HUDEP-2 (cell line): Measurements from ENCODE around the gene PUS10.
"Not testable (repeated sequence)": the region's sequence is repeated elsewhere in the genome, so short reads cannot be mapped to it uniquely, and the experiment has no call there.

Experiments used
- DNase-seq, 76 experiments: peaks; one replicate each; lab custom pipeline; 2025; ENCODE audit not compliant: unreplicated experiment in 76 of 76; lab: John Stamatoyannopoulos, UW

The PUS10 gene, protein sequence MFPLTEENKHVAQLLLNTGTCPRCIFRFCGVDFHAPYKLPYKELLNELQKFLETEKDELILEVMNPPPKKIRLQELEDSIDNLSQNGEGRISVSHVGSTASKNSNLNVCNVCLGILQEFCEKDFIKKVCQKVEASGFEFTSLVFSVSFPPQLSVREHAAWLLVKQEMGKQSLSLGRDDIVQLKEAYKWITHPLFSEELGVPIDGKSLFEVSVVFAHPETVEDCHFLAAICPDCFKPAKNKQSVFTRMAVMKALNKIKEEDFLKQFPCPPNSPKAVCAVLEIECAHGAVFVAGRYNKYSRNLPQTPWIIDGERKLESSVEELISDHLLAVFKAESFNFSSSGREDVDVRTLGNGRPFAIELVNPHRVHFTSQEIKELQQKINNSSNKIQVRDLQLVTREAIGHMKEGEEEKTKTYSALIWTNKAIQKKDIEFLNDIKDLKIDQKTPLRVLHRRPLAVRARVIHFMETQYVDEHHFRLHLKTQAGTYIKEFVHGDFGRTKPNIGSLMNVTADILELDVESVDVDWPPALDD

DNA sequence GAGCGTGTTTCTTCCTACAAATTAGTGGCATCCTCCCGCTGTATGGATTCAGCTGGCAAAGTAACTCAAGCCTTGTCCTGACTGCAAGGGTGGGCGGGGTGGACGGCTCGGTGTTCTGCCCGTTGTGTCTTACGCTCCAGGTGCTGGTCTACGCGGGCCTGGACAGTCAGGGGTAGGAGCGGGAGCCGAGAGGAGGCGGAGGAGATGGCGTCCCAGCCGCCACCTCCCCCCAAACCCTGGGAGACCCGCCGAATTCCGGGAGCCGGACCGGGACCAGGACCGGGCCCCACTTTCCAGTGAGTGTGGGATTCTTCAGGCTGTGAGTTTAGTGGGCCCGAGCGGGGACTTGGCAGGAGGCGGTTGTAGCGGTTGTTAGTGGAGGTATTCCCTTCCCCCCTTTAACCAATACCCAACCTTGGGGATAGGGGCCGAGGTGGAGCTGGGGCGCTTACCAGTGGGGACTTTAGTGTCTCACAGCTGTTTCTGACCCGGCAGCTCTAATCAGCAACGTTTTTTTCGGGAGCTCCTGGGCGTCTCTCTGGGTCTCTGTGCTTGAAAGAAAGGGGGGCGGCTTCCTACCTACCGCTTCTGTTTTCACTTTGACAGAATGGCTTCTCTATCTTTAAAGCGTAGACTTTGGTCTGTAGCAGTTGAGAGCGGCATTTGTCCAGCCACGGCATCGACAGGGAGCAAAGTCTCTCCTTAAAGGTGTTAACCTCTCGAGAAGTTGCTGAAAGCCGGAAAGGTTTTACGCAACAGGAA is at the start of gene PUS10, which contains the start of gene PEX13:
Gene PUS10, minus strand, starts transcription at position 700 of the 762 bp plus-strand sequence. CDS start 6,365 bp downstream, outside the sequence.
Gene PEX13, plus strand, starts transcription at position 165 of the 762 bp plus-strand sequence. Its CDS starts 40 bp downstream, at position 205.
- peak in 69 of 76 experiments; percentile 3 to 94 (median 65) for DNase-seq

DNA sequence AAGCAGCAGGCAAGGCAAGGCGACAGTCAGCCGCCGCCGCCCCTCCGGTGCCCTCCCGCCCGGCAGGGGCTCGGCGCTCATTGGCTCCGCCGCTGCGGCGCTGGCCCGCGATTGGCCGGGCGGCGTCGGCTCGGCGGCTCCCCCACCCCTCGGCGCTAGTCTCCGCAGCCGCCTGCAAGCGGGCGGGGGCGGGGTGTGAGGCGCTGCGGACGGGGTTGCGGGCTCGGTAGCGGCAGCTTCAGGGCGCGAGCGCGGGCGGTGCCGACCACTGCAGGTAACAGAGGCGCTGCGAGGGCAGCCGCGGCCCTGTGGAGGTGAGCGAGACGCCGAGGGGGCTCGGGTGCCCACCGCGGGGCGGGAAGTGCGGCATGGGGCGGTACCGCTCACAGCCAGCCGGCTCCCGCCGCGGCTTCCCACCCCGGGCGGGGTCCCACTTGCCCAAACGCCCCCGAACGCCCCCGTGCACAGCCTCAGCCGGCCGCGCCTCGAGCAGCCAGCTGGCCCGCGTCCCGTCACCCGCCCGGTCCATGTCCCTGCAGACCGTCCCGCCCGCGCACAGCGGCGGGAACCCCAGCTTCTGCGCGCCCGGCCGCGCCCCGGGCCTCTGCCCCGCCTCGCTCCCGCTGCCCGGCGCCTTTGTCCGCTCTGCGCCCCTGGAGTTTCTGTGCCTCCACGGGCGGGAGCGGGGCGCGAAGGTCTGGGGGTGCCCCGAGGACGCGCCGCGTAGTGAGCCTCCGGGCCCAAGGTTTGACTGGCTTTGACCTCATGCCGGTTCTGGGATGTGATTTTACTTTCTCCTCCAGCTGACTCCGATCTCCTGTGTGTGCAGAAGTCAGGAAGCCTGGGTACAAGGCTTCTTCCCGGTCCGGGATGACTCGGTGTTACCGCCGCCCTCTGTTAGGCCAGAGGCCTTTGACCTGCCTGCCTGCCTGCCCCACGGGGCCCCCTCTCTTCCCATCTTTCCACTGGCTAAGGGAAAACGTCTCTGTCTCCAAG is 48.0 kb upstream of the PUS10 start, which contains the start of gene SANBR:
Gene SANBR, plus strand, starts transcription at position 158 of the 996 bp plus-strand sequence. CDS start 4,480 bp downstream, outside the sequence.
- peak in 73 of 76 experiments; percentile 46 to 89 (median 79) for DNase-seq

DNA sequence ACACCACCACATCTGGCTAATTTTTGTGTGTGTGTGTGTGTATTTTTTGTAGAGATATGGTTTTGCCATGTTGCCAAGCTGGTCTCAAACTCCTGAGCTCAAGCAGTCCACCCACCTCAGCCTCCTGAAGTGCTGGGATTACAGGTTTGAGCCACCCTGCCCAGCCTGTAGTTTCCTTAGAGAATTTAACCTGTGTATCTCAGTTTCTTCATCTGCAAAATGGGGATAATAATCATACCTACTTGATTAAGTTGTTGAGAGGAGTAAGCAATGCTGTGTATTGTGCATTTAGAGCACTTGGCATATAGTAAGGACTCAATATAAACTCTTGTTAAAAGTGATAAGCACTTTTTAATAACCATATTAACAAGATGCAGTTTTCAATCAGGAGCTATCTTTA is 41.3 kb upstream of the PUS10 start:
- DNase-seq: no peak

DNA sequence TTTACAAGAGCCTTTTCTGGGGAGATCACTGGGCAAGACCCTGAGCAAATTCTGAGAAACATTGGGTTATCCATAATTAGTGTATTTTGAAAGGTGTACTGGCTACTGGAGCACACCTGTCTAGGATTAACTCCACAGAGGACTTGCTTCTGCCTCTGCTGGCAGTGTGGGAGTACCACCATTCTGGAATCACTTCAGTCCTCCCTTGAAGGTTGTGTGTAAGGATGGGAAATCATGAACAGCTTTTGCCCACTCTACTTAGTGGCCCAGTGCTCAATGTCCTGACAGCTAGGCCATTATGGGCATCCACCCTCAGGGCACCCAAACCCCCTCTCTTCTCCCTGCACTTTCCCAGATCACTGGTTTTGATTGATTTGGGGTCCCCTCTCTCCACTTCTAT is 39.5 kb upstream of the PUS10 start:
- DNase-seq: no peak

DNA sequence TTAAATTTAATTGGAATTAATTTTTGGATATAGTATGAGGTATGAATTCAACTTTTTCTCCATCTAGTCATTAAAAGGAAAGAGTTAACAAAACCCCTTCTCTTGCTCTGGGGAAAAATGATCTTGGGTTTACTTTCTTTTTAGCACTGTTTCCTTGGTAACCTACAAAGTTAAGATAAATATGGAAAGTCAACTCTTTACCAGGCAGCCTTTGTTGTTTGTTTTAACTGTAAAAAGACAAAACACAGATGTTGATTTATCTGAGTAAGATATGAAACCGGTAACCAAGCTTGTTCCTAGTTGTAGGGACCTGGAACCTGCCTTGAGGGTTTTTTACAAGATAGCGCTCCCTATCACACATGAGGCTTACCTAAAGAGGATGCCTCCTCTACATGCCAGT is 37.5 kb upstream of the PUS10 start:
- no peak for DNase-seq

DNA sequence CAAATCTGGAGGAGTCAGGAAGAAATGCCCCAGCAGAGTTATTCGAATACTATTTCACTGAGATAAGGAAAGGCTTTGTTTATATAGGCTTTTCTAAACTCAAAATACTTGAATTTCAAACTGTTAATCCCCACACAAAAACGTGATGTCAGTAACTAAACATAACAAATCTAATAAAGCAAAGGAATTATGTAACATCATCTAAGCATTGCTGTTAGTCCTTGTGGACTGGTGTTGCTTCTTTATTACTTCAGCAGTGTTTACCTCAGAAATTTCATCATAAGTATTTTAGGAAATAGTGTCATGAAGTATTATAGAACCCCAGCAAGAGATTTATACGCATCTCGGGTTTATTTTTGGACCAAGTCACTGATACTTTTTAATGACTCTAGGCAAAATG is 27.9 kb upstream of the PUS10 start:
- DNase-seq: no peak

DNA sequence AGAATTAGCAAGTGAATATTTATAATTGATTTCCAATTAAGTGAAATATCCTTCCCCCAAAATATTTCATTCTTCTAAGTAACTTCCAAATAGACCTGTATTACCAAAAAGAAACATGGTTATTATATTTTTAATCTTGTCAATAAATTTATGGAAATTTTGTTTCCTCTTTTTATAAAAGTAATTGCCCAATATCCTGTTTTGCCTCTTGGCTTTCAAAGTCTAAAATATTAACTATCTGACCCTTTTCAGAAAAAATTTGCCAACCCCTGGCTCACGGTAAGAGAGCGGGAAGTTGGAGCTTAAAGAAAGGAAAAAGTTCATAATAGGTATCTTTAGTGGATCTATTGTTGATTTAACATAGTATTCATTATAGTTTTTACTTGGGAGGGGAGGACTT is 27.2 kb upstream of the PUS10 start:
- no peak for DNase-seq

DNA sequence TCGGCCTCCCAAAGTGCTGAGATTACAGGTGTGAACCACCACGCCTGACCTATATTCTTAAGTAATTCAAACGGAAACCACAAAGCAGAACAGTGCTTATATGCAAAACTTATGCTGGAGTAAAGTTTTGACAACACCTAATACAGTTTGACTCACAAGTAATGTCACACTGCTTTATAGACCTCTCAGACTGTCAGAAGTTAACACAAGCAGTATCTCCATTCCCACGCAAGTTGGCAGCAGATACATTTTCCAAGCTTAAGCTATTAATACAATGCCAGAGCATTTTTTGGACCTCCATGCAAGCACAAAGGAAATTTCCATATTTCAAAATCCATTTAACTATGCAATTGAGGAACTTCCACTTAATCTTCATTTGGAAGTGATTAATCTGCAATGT is 26.6 kb upstream of the PUS10 start:
- no peak for DNase-seq

DNA sequence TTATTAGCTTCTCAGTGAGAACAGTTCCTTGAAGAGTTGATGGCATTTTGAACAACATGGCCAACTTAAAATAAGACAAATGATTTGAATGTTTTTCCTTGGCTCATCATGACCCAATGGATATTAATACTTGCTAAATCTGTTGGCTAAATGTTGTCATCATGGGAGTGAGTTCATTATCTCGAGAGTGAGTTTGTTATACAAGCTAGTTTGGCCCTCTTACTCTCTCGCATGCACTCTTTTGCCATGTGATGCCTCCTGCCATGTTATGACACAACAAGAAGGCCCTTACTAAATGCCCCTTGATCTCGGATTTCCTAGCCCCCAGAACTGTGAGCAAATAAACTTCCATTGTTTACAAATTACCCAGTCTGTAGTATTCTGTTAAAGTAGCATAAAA is 24.8 kb upstream of the PUS10 start:
- DNase-seq: no peak

DNA sequence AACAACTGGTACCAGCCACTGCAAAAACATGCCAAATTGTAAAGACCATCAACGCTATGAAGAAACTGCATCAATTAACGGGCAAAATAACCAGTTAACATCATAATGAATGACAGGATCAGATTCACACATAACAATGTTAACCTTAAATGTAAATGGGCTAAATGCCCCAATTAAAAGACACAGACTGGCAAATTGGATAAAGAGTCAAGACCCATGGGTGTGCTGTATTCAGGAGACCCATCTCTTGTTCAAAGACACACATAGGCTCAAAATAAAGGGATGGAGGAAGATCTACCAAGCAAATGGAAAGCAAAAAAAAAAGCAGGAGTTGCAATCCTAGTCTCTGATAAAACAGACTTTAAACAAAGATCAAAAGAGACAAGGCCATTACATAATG is 18.6 kb upstream of the PUS10 start:
- not testable (repeated sequence) for DNase-seq

DNA sequence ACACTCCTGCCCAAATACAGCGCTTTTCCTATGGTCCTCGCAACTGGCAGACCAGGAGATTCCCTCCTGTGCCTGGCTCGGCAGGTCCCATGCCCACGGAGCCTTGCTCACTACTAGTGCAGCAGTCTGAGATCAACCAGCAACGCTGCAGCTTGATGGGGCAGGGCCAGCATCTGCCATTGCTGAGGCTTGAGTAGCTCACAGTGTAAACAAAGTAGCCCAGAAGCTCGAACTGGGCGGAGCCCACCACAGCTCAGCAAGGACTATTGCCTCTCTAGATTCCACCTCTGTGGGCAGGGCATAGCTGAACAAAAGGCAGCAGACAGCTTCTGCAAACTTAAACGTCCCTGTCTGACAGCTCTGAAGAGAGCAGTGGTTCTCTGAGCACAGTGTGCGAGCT is 16.5 kb upstream of the PUS10 start:
- not testable (repeated sequence) for DNase-seq

DNA sequence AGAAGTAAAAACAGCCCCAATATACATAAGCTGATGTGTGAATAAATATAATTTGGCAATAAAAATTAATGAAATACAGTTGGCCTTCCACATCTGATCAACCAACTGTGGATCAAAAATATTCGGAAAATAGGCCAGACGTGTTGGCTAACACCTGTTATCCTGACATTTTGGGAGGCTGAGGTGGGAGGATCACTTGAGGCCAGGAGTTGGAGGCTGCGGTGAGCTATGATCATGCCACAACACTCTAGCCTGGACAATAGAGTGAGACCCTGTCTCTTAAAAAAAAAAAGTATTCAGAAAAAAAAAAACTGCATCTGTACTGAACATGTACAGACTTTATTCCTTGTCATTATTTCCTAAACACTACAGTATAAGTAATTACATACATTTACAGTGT is 11.5 kb upstream of the PUS10 start:
- no peak for DNase-seq

DNA sequence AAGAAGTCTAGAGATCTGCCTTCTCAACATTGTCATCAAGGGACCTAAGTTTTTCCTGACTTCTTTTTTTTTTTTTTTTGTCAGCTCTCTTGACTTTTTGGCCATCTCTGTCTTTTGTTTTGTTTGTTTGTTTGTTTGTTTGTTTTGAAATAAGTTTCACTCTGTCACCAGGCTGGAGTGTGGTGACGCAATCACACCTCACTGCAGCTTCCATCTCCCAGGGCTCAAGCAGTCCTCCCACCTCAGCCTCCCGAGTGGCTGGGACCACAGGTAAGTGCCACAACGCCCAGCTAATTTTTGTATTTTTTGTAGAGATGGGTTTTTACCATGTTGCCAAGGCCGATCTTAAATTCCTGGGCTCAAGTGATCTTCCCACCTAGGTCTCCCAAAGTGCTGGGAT is 5.6 kb upstream of the PUS10 start:
- no peak for DNase-seq

DNA sequence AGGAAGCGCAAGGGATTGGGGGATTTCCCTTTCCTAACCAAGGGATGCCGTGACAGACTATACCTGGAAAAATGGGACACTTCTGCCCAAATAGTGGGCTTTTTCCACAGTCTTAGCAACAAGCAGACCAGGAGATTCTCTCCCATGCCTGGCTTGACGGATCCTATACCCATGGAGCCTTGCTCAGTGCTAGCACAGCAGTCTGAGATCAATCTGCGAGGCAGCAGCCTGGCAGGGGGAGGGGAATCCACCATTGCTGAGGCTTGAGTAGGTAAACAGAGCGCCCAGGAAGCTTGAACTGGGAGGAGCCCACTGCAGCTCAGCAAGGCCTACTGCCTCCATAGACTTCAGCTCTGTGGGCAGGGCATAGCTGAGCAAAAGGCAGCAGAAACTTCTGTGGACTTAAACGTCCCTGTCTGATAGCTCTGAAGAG is 3.2 kb upstream of the PUS10 start:
- DNase-seq: no peak

DNA sequence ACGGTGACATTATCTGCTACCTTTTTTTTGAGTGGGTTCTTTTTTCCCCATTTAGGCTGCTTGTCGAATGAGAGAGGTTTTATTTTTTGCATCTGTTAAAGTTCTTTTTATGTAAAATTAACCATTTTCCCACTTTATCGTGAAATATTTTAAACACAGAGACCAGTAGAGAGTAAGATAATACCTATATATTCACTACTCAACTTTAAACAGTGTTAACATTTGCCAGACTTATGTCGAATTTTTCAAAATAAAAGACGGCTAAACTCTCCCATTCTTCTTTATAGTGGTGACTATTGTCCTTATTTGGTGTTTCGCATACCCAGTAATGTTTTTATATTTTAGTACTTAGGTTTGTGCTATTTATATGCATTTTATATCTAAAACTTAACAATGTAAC is 743 bp upstream of the PUS10 start:
- no peak for DNase-seq

DNA sequence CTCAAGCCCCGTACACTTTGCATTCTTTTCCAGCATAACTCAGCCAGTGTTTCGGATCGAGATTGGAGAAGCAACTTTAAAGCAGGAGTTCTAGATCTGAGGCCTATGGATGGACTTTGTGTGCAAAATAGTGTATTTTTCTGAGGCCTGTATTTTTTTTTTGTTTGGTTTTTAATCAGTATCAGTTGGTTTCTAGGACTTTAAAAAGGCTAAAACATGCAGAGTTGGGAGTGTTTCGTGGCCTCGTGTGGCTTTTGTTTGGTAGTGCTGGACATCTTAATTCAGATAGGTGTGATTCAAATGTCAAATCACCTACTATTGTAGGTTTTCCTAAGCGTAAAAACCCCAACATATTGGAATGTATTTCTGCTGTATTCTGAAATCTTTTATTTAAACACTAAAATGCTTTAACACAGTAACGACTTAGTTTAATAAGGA is 282 bp upstream of the PUS10 start:
- peak in 5 of 76 experiments; percentile 6 to 31 (median 15) for DNase-seq

DNA sequence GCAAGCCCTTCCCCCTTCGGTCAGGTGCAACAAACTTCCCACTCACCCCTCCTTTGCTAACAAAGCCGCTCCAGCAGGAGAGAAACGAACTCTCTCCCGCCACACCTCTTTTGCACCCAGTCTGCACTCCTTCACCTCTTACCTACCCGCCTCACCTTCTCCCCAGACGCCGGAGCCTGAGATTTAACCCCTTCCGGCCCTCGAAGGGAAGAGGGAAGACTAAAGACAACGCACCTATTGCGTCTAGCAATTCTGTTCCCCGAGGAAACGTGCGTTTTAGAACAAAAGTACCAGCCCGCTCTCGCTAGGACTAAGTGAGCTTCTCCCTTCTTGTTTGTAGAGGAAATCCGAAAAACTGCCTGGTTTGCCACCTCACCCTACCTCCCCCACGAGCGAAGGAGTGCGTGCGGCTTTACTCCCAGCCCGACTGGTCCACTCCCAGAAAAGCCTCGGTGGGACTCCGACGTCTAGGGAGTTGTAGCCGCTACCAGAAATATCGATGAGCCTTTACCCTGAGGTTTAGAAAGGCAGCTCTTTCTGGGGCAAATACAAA is 976 bp downstream of the PUS10 start:
- DNase-seq: peak in 73 of 76 experiments; percentile 18 to 94 (median 65)

DNA sequence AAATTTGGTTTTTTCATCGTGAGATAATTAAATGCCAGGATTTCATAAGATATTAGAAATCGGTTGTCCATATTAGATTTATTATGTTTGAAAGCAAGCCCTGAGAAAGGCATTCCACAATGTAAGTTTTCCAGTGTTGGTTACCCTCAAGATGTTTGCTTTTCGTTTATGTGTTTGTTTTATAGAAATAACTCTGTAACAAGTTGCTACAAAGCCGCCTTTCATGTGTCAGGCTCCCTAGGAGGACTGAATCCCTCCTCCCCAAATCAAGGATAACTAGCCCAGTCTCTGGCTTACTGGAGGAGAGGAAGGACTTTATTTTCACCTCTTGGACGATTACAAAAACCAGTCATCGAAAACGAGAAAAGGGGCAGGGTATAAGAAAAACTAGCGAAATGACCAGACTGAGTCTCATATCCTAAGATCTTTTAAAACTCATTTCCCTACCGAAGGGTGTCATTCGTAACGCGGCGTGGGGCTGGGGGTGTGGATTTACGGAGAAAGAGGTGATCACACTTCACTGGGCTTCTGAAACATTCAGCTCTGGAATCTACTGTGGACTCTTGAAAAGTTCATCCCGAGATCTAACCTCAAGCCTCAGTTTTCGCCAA is 1.6 kb downstream of the PUS10 start:
- DNase-seq: no peak

DNA sequence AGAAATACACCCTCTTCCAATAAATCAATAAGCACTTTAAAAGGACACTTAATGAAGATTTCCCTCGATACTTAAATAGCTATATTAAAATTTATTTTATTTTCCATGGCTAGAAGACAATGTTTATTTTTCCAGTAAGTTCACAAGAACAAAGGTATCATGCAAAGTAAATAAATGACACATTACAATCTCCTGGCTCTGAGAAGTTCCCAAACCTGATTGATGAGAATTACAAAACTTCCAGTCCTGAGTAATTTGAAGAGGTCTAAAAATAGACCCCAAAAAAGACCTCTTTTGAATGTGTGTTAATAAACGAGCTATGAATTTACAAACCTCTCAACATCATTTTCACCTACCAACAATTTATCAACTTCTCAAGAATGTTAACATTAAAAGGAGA is 2.1 kb downstream of the PUS10 start:
- no peak for DNase-seq
